NK-92 (cell line): ENCODE results near the gene ORC6.
A peak's percentile ranks its signal among the peaks of the same experiment; 100 is the strongest.
"Not testable (repeated sequence)": the region's sequence is repeated elsewhere in the genome, so short reads cannot be mapped to it uniquely, and the experiment has no call there.

Experiments
- DNase-seq: peaks from one replicate; lab custom pipeline; 2025; ENCODE audit not compliant: unreplicated experiment; lab: John Stamatoyannopoulos, UW

The ORC6 gene

GRCh38 chr16:46689365-46690280 is at the start of gene ORC6:
Gene ORC6, plus strand, starts transcription at chr16:46689659. Its CDS starts 47 bp downstream, at chr16:46689706.
- DNase-seq: peak; percentile 61

- DNase-seq: no peak
Observed at GRCh38 chr16:46648656-46649055, 40.8 kb upstream of the ORC6 start.

GRCh38 chr16:46649588-46650253 is 39.7 kb upstream of the ORC6 start:
- DNase-seq: no peak

DNA sequence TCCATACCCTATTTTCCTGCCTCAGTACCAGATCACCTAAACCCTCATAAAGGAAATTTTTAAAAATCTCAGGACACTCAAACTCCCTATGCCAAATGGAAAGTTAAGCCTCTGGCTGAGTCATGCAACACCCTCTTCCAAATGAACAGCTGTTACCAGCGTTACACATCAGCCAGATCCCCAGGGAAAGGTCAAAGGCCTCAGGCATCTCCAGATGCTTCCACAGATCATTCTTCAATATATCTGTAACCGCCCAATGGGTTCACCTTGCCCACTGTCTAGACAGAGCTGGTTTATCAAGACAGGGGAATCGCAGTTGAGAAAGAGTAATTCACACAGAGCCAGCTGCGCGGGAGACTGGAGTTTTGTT is 39.2 kb upstream of the ORC6 start:
- DNase-seq: no peak

GRCh38 chr16:46651305-46651704 is 38.2 kb upstream of the ORC6 start:
- DNase-seq: no peak

DNA sequence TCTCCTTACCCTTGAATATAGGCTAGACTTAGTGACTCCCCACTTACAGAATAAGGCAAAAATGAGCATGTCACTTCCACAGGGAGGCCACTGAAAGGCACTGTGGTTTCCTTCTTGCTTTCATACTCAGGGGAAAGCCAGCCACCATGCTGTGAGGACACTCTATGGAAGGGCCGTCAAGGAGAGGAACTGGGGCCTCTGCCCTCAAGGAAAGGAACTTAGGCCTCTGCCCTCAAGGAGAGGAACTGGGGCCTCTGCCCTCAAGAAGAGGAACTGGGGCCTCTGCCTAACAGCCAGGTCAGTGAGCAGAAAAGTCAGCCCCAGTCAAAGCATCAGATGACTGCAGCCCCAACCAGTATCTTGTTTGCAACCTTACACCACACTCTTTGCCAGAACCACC is 30.5 kb upstream of the ORC6 start:
- no peak for DNase-seq

GRCh38 chr16:46662123-46662522 is 27.3 kb upstream of the ORC6 start:
- DNase-seq: no peak

- no peak for DNase-seq
Observed at GRCh38 chr16:46673320-46674013, 16.0 kb upstream of the ORC6 start.

DNA sequence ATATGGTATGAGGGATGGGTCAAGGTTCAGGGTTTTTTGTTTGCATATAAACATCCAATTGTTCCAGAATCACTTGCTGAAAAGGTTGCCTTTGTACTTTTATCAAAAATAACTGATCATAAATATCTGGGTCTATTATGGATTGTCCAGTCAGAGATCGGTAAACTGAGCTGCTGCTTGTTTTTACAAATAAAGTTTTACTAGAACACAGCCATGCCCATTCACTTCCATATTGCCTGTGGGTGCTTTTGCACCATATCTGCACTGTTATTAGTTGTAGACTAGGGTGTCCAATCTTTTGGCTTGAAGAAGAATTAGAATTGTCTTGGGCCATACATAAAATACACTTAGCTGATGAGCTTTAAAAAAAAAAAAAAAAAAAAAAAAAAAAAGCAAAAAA is 11.5 kb upstream of the ORC6 start:
- DNase-seq: not testable (repeated sequence)

- DNase-seq: not testable (repeated sequence)
Observed at GRCh38 chr16:46681867-46682266, 7.6 kb upstream of the ORC6 start.

DNA sequence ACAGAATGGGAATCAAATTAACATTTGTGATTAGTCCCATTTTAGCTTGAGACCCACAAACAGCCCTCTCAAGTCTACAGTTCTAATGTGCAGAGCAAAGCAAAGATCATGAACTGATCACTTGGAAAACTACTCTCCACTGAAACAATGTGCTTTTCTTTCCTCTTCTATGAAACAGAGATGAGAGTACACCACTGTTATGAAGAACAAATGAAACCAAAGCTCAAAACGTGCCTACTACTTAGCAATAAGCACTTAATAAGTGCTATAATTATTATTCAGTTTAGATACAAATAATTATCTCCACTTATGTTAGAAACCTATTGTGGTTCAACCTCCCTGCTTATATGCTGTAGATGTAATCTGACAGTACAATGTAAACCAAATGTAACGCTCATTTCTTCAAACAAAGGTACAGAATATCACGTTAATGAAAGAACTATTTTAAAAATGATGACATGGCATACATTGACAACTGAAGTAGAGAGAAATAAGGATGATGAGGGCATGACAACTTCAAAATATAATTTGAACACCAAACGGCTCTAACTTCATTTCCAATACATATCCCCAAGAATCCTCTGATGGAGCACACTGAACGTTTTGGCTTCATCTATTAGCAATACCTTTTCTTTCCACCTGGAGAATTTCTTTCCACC is 2.5 kb upstream of the ORC6 start:
- no peak for DNase-seq

- DNase-seq: no peak
Observed at GRCh38 chr16:46687486-46687885, 2.0 kb upstream of the ORC6 start.

GRCh38 chr16:46688101-46688653 is 1.3 kb upstream of the ORC6 start:
- no peak for DNase-seq

- DNase-seq: peak; percentile 79
Observed at GRCh38 chr16:46688654-46689364, 650 bp upstream of the ORC6 start, which contains the start of gene VPS35. Gene VPS35, minus strand, starts transcription at chr16:46689178. Its CDS starts 45 bp downstream, at chr16:46689133.

GRCh38 chr16:46690281-46691178 is 1.1 kb downstream of the ORC6 start:
- no peak for DNase-seq

GRCh38 chr16:46691726-46692125 is 2.3 kb downstream of the ORC6 start:
- DNase-seq: no peak

DNA sequence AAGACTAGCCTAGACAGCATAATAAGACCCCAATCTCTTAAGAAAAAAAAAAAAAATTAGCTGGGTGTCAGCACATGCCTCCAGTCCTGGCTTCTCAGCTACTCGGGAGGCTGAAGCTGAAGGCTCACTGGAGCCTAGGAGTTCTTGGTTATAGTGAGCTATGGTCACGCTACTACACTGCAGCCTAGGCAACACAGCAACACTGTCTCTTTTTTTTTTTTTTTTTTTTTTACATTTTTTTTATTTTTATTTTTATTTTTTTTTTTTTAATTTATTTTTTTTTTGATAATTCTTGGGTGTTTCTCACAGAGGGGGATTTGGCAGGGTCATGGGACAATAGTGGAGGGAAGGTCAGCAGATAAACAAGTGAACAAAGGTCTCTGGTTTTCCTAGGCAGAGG is 4.1 kb downstream of the ORC6 start:
- no peak for DNase-seq

GRCh38 chr16:46695937-46696336 is 6.5 kb downstream of the ORC6 start:
- DNase-seq: no peak

- DNase-seq: no peak
Observed at GRCh38 chr16:46696957-46697356, 7.5 kb downstream of the ORC6 start.
